Fibroblast of mammary gland (primary cell): ENCODE results near the gene MRPL36.

Experiments
- DNase-seq: peaks from one replicate; pipeline ENCODE4 v3.0.0-alpha.2; 2010; ENCODE audit warnings: low read depth
- H3K4me3 ChIP-seq: 2 replicates; pipeline ENCODE4 v1.5.1; 2011; ENCODE audit warnings: low read depth, mild to moderate bottlenecking, low read length, moderate library complexity; ENCODE audit not compliant: control insufficient read depth
- CTCF ChIP-seq: conservative IDR thresholded peaks from 2 replicates; pipeline ENCODE4 v1.5.1; 2011; ENCODE audit warnings: low read depth, low read length, inconsistent platforms; ENCODE audit not compliant: control insufficient read depth, insufficient read depth

The MRPL36 gene

GRCh38 chr5:1831677-1832313 lies 32.2 kb upstream of the MRPL36 start:
- H3K4me3 ChIP-seq, result no peak overlapping the region
- no peak for DNase-seq
- no peak for TF ChIP-seq CTCF

- no peak for DNase-seq
- no peak for TF ChIP-seq CTCF
- H3K4me3 ChIP-seq, result no peak overlapping the region
Observed at GRCh38 chr5:1831257-1831656, 31.6 kb upstream of the MRPL36 start.

DNA sequence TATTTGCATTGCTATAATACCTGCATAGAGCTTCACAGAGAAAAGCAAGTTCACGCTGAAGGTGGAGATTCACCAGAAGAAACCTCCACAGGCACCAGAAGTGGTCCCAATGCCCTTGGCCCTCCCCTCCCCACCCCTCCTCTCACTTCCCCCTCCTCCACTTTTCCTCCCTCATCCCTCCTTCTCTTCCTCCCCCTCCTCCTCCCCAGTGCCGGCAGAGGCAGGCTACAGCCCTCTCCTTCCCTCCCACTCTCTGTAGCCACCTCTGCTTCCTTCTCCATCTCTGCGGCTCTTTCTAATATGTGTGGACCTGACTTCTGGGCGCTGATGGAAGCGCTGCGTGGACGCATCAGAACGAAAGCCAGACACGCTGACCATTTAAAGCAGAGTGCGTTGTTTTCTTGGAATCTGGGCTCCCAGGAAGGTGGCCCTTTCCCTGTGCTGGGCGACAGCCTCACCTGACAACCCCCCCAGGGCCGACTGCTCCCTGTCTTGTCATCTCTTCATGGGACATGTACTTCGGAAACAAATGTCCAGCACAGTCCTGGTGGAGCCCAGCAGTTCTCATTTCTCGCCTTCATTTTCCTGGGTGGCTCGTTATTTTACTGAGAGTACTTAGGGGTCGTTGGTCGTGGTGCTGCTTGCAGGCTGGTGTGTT lies 31.1 kb upstream of the MRPL36 start:
- TF ChIP-seq CTCF, result no peak
- DNase-seq, result no peak
- no peak overlapping the region for H3K4me3 ChIP-seq

DNA sequence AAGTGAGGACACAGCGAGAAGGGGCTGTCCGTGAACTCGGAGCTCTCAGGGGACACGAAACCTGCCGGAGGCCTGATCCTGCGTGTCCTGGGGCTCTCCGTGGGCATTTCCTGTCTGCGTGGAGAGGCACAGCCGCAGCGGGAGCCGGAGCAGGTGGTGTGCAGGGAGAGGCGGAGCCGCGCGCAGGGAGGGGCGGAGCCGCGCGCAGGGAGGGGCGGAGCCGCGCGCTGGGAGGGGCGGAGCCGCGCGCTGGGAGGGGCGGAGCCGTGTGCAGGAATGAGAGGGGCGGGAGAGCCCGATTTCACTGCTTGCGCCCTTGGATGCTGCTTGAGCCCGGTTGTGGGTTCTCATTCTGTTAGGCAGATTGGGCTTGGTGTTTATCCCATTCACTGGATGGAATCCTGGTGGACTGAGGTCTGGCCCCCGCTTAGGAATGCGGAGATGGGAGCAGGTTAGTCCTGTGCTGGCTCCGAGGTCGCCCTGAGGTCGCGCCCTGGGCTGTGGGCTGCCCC lies 28.3 kb upstream of the MRPL36 start:
- H3K4me3 ChIP-seq, result no peak overlapping the region
- no peak for DNase-seq
- TF ChIP-seq CTCF, result no peak

DNA sequence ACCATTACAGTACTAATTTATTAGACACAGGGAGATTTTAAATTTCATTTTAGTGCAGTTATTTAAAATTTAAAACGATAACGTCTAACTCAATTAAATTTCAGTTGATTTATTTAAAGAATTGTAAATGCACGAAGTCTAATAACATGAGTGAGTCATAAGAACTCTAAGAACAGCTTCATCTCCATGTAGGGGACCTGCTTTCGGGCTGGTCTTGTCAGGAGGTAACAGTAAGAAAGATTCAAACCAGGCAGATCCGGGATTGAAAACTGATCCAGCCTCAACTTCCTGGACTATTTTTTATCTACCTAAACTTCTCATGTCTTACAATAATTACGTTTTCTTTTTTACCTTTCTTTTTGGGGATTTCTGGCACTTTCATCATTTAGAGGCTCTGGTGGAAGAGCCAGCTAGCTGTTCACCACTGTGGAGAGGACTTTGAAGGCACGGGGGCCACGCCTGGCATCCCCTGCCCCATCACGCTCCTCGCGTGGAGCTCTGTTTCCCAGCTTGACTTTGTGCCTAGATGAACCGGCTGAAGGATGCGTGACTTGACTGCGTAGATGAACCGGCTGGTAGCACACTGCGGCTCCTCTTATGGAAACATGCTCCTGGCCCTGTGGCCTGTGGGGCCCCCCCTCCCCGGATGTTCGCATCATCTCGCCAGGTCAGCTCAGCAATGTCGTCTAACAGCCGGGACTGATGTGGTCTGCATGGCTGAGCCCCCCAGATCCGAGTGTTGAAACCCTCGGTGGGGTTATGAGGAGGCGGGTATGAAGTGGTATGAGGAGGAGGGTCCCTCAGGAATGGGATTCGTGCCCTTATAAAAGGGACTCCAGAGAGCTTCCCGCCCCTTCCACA lies 27.6 kb upstream of the MRPL36 start:
- no peak for TF ChIP-seq CTCF
- DNase-seq, result no peak
- H3K4me3 ChIP-seq, result no peak overlapping the region

- no peak overlapping the region for H3K4me3 ChIP-seq
- DNase-seq, result no peak
- no peak for TF ChIP-seq CTCF
Observed at GRCh38 chr5:1826235-1826980, 26.8 kb upstream of the MRPL36 start.
